Activated B cell treated with CpG ODN at 0.5 μM for 24 hours (primary cell): ENCODE measurements around the gene C11orf91. TPM values are rescaled to one million over a fixed set of nuclear protein-coding genes. Genes with fewer than 3 reads are reported as not detected.
"Not testable (repeated sequence)": the region's sequence is repeated elsewhere in the genome, so short reads cannot be mapped to it uniquely, and the experiment has no call there.

Source experiments
- ATAC-seq: fragments of 200-7000 bp; cut with Tn5 transposase; one replicate; pipeline ENCODE4 v1.10.0; 2021; ENCODE audit warnings: low read depth, mild to moderate bottlenecking, moderate library complexity
- CTCF ChIA-PET: fragments of 350-600 bp; sonication (Branson Sonifier 250); formaldehyde crosslinking; loops from one replicate; lab custom pipeline; 2021; ENCODE audit warnings: antibody characterized with exemption; lab: Charles Lee
- POLR2A ChIA-PET: fragments of 350-600 bp; sonication (Branson Sonifier 250); formaldehyde crosslinking; loops from one replicate; lab custom pipeline; 2021; ENCODE audit warnings: antibody characterized with exemption; lab: Charles Lee
- DNase-seq: peaks from one replicate; pipeline ENCODE4 v3.0.0; 2022
- H3K27ac Mint-ChIP-seq: one replicate; pipeline ENCODE4 v1.8.0; 2020; ENCODE audit warnings: mixed read lengths
- H3K27me3 Mint-ChIP-seq: one replicate; pipeline ENCODE4 v1.8.0; 2021; ENCODE audit warnings: mixed read lengths
- H3K36me3 Mint-ChIP-seq: one replicate; pipeline ENCODE4 v1.8.0; 2021; ENCODE audit warnings: low read depth, mixed read lengths
- H3K4me1 Mint-ChIP-seq: one replicate; pipeline ENCODE4 v1.8.0; 2021; ENCODE audit warnings: mixed read lengths
- H3K4me3 Mint-ChIP-seq: one replicate; pipeline ENCODE4 v1.8.0; 2020; ENCODE audit warnings: mild to moderate bottlenecking, mixed read lengths
- H3K9me3 Mint-ChIP-seq: one replicate; pipeline ENCODE4 v1.8.0; 2020; ENCODE audit warnings: mixed read lengths
- intact Hi-C: fragments of 100-400 bp; cut with micrococcal nuclease; formaldehyde crosslinking; loops from one replicate; pipeline ENCODE4 v1.15.1; 2024
- total RNA-seq: library from RNA; stranded (reverse); gene quantifications from 2 replicates; pipeline ENCODE4 v1.2.3, GENCODE V29; 2022
- TF ChIP-seq, protein P1 (sequence below): fragments of 200-600 bp; IDR thresholded peaks from one replicate; pipeline ENCODE4 v1.8.0; 2022; ENCODE audit warnings: antibody characterized with exemption, mild to moderate bottlenecking

C11orf91 gene
- total RNA-seq, 1 donor from 2014 or later: 0.49 TPM

DNA sequence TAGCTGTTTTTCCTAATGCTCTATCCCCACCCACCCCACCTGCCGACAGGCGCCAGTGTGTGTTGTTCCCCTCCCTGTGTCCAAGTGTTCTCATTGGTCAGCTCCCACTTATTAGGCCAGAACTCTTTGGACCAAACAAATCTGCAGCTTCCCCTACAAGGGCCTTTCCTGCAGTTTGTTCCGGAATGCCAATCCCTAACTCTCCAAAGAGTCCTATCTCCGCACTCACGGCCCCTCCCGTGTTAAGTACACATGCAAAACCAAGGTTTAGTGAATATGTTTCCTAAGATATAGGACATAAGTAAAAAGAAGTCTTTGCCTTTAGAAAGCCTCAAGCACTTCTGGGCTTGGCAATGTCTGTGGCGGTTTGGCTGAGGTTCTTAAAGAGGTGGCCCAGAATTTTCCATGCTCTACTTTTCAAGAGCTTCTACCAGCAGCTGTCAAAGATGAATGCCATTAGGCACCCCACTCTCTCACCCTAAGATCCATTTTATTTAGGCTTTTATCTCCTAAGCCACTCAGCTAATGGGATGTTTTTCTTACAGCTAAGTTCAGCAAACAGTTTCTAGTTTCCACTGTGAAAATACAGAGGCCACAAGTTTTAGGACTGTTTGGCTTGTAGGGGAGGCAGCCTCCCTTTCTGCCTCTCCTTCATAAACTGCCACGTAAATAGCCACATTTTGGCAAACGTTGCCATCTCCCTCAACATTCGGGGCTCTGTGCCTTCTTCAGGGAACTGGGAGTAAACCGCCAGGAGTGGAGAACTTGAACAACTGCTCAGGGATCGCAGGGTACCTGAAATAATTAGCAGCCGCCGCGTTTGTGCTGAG, 34.0 kb upstream of the C11orf91 start:
- H3K9me3 Mint-ChIP-seq: no peaks in the 10 kb centered on the region
- H3K4me1 Mint-ChIP-seq: peaks cover 39% of the 10 kb centered on the region
- TF ChIP-seq, protein P1, sequence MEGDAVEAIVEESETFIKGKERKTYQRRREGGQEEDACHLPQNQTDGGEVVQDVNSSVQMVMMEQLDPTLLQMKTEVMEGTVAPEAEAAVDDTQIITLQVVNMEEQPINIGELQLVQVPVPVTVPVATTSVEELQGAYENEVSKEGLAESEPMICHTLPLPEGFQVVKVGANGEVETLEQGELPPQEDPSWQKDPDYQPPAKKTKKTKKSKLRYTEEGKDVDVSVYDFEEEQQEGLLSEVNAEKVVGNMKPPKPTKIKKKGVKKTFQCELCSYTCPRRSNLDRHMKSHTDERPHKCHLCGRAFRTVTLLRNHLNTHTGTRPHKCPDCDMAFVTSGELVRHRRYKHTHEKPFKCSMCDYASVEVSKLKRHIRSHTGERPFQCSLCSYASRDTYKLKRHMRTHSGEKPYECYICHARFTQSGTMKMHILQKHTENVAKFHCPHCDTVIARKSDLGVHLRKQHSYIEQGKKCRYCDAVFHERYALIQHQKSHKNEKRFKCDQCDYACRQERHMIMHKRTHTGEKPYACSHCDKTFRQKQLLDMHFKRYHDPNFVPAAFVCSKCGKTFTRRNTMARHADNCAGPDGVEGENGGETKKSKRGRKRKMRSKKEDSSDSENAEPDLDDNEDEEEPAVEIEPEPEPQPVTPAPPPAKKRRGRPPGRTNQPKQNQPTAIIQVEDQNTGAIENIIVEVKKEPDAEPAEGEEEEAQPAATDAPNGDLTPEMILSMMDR: no peak
- peak overlapping the region; percentile 81 for H3K27ac Mint-ChIP-seq
- ChIA-PET POLR2A (no interaction called here), CTCF (interaction anchor here (1.3 to 3.0 kb wide), 2 partner anchors 8 to 19 kb away, joined by 3 to 10 read pairs; no protein-coding TSS in a partner anchor)
- DNase-seq (no peak), ATAC-seq (no peak)
- peak overlapping the region; percentile 88 for H3K4me3 Mint-ChIP-seq
- H3K36me3 Mint-ChIP-seq: peaks cover 6% of the 10 kb centered on the region
- intact Hi-C loops: loop anchor here (5.0 to 10.0 kb wide), 4 partner anchors 352 to 840 kb away; partner anchors contain the start of genes HIPK3 and QSER1
- no peaks in the 10 kb centered on the region for H3K27me3 Mint-ChIP-seq

DNA sequence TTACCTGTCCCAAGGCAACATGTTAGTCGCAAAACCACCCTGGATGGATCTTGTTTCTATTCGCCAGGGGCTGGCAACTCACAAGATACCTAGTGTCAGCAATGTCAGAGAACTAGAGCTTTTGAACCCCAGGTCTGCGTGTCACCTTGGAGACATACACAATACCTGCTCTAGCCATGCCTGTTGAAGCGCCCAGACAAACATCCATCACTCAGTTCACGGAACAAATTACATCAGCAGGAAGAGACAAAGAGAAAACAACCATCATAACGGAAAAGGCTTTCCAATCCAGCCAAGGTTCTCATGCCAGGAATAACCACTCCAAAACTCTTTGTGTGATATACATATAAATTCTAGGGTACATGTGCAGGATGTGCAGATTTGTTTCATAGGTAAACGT, 33.4 kb upstream of the C11orf91 start:
- CTCF ChIA-PET: interaction anchor here (1.3 to 3.0 kb wide), 2 partner anchors 8 to 18 kb away, joined by 3 to 10 read pairs; no protein-coding TSS in a partner anchor
- Mint-ChIP-seq H3K27ac (no peak overlapping the region), H3K36me3 (peaks cover 6% of the 10 kb centered on the region), H3K4me1 (peaks cover 39% of the 10 kb centered on the region), H3K9me3 (no peaks in the 10 kb centered on the region), H3K27me3 (no peaks in the 10 kb centered on the region), H3K4me3 (peak overlapping the region; percentile 15)
- intact Hi-C loops: loop anchor here (10.0 kb wide), 1 partner anchor 839 kb away; the partner anchor contains the start of gene QSER1
- ATAC-seq (no peak), DNase-seq (no peak)
- TF ChIP-seq, protein P1: no peak
- POLR2A ChIA-PET: no interaction called here

DNA sequence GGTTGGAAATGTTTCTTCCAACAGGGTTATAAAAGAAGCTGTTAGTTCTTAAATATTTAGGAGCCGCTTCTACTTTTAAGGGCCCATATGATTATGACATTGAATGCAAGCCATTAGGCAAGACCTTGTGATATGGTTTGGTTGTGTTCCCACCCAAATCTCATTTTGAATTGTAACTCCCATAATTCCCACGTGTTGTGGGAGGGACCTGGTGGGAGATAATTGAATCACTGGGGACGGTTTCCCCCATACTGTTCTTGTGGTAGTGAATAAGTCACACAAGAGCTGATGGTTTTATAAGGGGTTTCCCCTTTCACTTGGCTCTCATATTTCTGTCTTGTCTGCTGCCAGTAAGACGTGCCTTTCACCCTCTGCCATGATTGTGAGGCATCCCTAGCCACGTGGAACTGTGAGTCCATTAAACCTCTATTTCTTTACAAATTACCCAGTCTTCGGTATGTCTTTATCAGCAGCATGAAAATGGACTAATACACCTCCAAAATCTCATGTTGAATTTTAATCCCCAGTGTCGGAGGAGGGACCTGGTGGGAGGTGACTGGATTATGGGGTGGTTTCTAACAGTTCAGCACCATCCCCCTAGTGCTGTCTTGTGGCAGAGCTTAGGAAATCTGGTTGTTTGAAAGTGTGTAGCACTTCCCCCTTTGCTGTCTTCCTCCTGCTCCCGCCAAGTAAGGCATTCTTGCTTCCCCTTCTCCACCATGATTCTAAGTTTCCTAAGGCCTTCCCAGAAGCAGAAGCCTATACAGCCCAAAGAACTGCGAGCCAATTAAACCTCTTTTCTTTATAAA, 31.3 kb upstream of the C11orf91 start:
- Mint-ChIP-seq H3K27me3 (no peaks in the 10 kb centered on the region), H3K36me3 (peaks cover 6% of the 10 kb centered on the region), H3K4me1 (peaks cover 44% of the 10 kb centered on the region), H3K9me3 (no peaks in the 10 kb centered on the region), H3K27ac (peak overlapping the region; percentile 32), H3K4me3 (peak overlapping the region; percentile 33)
- CTCF ChIA-PET: interaction anchor here (3.0 kb wide), 1 partner anchor 11 kb away, joined by 10 read pairs; no protein-coding TSS in a partner anchor
- intact Hi-C loops: loop anchor here (10.0 kb wide), 1 partner anchor 837 kb away; the partner anchor contains the start of gene QSER1
- ATAC-seq: no peak
- DNase-seq: no peak
- TF ChIP-seq, protein P1: no peak
- POLR2A ChIA-PET: interaction anchor here (1.0 kb wide), 1 partner anchor 11 kb away, joined by 3 read pairs; no protein-coding TSS in a partner anchor

GRCh38 chr11:33730716-33731115, 30.1 kb upstream of the C11orf91 start:
- TF ChIP-seq, protein P1: no peak
- DNase-seq (no peak), ATAC-seq (no peak)
- Mint-ChIP-seq H3K4me1 (peaks cover 39% of the 10 kb centered on the region), H3K4me3 (no peak overlapping the region), H3K9me3 (no peaks in the 10 kb centered on the region), H3K27me3 (no peaks in the 10 kb centered on the region), H3K27ac (no peak overlapping the region), H3K36me3 (peaks cover 6% of the 10 kb centered on the region)
- intact Hi-C loops: loop anchor here (10.0 kb wide), 1 partner anchor 836 kb away; the partner anchor contains the start of gene QSER1
- ChIA-PET CTCF (interaction anchor here (1.0 to 1.4 kb wide), 2 partner anchors 12 to 15 kb away, joined by 3 read pairs; no protein-coding TSS in a partner anchor), POLR2A (no interaction called here)

DNA sequence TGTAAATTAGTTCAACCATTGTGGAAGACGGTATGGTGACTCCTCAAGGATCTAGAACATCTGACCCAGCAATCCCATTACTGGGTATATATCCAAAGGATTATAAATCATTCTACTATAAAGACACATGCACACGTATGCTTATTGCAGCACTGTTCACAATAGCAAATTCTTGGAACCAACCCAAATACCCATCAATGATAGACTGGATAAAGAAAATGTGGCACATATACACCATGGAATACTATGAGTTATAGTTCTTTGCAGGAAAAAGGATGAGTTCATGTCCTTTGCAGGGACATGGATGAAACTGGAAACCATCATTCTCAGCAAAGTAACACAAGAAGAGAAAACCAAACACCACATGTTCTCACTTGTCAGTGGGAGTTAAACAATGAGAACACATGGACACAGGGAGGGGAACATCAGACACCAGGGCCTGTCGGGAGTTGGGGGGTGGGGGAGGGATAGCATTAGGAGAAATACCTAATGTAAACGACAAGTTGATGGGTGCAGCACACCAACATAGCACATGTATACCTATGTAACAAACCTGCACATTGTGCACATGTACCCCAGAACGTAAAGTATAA, 28.5 kb upstream of the C11orf91 start:
- peaks cover 40% of the 10 kb centered on the region for H3K4me1 Mint-ChIP-seq
- ATAC-seq, CTCF ChIA-PET, H3K27ac Mint-ChIP-seq, H3K27me3 Mint-ChIP-seq, DNase-seq, POLR2A ChIA-PET, H3K4me3 Mint-ChIP-seq, H3K36me3 Mint-ChIP-seq, H3K9me3 Mint-ChIP-seq, intact Hi-C loops: not testable (repeated sequence)

- POLR2A ChIA-PET, H3K9me3 Mint-ChIP-seq, H3K36me3 Mint-ChIP-seq, DNase-seq, ATAC-seq, CTCF ChIA-PET, H3K27ac Mint-ChIP-seq, H3K27me3 Mint-ChIP-seq, H3K4me3 Mint-ChIP-seq, intact Hi-C loops: not testable (repeated sequence)
- peaks cover 43% of the 10 kb centered on the region for H3K4me1 Mint-ChIP-seq
These were observed 26.9 kb upstream of the C11orf91 start for GRCh38 chr11:33727539-33727938.
